D721Med (cell line): Measurements from ENCODE around the gene DOK7.

Experiments used
- DNase-seq: peaks from one replicate; pipeline ENCODE4 v3.0.0; 2011; ENCODE audit warnings: low spot score; ENCODE audit not compliant: insufficient read length
- FAIRE-seq: peaks from 2 replicates; lab custom pipeline; 2011; peaks lifted over from hg19 to GRCh38; lab: Jason Lieb, UNC
- TF ChIP-seq, protein P1 (sequence below): IDR thresholded peaks from 2 replicates; pipeline ENCODE4 v1.5.1; 2012; ENCODE audit warnings: mild to moderate bottlenecking, control low read depth; ENCODE audit not compliant: insufficient read depth; ENCODE audit errors: missing control alignments

Gene DOK7

DNA sequence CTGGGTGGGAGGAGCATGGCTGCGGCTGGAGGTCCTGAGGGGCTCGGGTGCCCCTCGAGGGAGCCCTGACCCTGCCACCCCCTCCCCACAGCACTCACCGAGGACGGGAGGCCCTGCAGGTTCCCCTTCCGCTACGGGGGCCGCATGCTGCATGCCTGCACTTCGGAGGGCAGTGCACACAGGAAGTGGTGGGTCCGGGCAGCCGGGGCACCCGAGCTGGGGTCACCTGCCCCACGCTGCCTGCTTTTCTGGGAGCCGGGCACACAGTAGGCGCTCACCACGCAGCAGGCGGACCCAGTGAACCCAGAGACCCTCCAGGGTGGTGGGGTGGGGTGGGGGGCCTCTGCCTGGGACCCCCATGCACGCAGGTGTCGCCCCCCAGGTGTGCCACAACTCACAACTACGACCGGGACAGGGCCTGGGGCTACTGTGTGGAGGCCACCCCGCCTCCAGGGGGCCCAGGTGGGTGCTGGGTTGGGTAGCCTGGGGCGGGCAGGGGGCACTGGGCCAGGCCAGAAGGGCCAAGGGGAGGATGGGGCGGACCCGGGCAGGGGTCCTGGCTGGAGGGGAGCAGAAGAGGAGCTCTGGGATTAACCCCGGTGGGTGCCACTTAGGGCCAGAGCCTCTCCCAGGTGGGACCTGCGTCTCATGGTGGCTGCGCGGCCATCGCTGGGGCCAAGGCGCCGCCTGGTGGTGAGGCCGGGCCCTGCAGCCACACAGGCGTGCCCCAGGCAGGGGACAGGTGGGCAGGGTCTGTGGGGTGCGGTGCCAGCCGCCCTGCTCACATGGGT is 20.0 kb upstream of the DOK7 start:
- peak; percentile 97 for DNase-seq
- TF ChIP-seq, protein P1, sequence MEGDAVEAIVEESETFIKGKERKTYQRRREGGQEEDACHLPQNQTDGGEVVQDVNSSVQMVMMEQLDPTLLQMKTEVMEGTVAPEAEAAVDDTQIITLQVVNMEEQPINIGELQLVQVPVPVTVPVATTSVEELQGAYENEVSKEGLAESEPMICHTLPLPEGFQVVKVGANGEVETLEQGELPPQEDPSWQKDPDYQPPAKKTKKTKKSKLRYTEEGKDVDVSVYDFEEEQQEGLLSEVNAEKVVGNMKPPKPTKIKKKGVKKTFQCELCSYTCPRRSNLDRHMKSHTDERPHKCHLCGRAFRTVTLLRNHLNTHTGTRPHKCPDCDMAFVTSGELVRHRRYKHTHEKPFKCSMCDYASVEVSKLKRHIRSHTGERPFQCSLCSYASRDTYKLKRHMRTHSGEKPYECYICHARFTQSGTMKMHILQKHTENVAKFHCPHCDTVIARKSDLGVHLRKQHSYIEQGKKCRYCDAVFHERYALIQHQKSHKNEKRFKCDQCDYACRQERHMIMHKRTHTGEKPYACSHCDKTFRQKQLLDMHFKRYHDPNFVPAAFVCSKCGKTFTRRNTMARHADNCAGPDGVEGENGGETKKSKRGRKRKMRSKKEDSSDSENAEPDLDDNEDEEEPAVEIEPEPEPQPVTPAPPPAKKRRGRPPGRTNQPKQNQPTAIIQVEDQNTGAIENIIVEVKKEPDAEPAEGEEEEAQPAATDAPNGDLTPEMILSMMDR = peak; percentile 74
- no peak for FAIRE-seq

DNA sequence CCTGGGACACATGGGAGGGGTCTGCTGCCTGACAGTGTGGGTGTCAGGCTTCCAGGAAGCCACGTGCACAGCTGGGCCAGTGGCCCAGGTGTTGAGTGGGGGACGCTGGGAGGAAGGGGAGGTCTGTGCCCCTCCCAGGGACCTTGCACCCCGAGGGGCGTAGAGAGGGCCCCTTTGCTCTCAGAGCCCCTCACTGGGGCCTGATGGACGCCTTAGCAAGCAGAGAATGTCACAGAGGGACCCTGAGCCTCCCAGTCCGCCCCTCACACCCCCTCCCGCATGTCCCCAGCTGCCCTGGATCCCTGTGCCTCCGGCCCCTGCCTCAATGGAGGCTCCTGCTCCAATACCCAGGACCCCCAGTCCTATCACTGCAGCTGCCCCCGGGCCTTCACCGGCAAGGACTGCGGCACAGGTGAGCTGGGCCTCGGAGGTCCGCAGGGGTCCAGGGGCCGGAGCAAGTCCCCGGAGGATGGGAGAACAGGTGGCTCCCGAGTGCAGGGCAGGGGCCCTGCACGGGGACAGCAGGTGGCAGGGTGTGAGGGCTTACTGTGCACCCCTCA is 19.3 kb upstream of the DOK7 start:
- DNase-seq (no peak), FAIRE-seq (no peak)
- TF ChIP-seq, protein P1 = no peak

DNA sequence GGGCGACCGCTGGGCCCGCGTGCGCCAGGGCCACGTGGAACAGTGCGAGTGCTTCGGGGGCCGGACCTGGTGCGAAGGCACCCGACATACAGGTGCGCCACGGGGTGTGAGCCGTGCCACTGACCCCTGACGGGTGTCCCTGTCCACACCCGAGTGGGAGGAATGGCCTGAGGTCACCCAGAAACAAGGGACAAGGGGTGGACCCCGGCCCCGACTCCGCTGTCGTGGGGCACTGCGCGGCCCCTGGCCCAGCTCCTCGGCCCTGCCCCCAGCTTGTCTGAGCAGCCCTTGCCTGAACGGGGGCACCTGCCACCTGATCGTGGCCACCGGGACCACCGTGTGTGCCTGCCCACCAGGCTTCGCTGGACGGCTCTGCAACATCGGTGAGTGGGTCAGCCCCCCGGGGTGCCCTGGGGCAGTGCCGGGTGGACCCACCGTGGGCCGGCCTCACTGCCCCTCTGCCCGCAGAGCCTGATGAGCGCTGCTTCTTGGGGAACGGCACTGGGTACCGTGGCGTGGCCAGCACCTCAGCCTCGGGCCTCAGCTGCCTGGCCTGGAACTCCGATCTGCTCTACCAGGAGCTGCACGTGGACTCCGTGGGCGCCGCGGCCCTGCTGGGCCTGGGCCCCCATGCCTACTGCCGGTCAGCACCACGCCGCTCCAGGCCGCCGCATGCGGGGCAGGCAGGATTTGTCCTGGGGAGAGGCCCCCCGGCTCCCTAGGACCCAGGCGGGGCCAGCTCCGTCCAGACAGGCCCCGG is 18.6 kb upstream of the DOK7 start:
- DNase-seq = no peak

DNA sequence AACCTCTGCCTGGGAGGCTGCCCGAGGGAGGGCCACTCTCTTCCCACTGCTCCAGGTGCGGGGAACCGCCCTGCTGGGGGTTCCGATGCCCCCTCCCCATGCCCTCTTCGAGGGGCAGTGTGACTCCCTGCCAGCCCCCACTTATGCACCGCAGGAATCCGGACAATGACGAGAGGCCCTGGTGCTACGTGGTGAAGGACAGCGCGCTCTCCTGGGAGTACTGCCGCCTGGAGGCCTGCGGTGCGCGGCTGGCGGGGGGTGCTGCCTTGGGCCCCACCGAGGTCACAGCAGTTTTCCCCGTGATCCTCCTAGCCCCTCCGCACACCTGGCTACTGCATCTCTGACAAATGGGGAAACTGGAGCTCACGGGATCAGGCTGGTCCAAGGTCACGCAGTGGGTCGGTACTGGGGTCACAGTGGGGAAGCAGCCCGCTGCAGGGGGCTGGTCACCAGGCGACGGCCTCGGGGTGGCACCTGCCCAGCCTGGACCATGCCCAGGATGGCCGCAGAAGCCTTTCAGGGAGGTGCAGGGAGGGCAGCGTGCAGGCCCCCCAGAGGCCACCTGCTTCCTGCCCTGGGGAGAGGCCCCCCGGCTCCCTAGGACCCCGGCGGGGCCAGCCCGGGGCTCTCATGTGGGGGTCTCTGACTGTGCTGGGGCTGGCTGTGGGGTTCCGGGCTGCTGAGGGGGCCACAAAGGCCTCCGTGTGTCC is 17.8 kb upstream of the DOK7 start:
- FAIRE-seq = no peak
- no peak for DNase-seq
- TF ChIP-seq, protein P1 = no peak

More for the DNA sequence above, 18.6 kb upstream of the DOK7 start:
- TF ChIP-seq, protein P1 = no peak
- no peak for FAIRE-seq

DNA sequence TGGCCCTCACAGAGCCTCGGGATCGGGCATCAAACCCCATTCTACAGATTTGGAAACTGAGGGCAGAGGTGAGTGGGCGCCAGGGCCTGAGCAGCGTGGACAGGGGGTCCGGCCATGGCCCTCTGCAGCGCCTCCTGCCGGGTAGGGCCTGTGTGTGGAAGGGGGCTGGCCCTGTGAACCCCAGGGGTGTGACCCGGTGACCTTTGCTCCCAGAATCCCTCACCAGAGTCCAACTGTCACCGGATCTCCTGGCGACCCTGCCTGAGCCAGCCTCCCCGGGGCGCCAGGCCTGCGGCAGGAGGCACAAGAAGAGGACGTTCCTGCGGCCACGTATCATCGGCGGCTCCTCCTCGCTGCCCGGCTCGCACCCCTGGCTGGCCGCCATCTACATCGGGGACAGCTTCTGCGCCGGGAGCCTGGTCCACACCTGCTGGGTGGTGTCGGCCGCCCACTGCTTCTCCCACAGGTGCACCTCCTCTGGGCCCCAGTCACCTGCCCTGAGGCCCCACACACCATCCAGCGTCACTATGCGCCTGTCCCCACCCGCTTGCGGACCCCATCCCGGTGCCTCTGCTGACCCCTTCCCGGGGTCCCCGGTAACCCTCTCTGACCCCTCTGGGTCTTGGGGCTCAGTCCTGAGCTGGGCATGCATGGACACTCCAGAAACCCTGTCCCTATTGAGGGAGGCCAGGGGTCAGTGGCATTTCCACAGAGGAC is 17.1 kb upstream of the DOK7 start:
- FAIRE-seq (no peak), DNase-seq (no peak)

DNA sequence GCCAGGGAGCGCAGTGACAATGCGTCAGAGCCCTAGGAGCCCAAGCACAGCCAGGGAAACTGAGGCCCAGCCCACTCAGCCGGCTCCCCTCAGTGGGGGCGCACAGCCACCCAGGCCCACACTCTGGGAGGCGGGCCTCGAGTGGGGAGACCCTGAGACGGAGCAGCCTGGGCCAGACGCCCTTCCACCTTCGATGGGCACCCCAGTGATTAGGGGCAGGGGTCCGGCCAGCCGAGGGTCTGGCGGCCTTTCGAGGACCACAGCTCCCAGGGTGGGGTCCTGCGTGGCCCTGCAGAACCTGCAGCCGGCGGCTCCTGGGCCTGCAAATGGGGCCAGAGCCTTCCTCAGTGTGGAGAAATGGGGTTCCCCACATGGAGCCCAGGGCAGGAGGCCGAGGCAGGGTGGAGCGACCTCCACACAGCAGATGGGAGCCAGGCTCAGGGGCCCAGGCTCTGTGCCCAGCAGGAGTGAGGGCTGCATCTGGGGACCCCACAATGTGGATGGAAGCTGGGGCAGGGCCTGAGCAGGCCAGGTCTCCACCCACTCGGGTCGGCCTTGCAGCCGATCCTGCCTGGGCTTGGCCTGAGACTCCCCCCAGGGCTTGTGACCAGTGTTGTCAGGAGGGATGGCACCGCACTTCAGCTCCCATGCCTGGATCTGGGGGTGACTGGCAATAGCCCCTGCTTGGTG is 16.3 kb upstream of the DOK7 start:
- FAIRE-seq (no peak), DNase-seq (no peak)
- TF ChIP-seq, protein P1 = no peak

More for the DNA sequence above, 17.1 kb upstream of the DOK7 start:
- TF ChIP-seq, protein P1 = no peak
